Dermis microvascular lymphatic vessel endothelial cell (primary cell): ENCODE data around the gene GPR68. TPM values are rescaled to one million over a fixed set of nuclear protein-coding genes. Genes with fewer than 3 reads are reported as not detected.
"Not testable (repeated sequence)": the region's sequence is repeated elsewhere in the genome, so short reads cannot be mapped to it uniquely, and the experiment has no call there.

Experiments used
- DNase-seq, 2 donors: peaks; one replicate each; pipeline versions ENCODE4 v3.0.0 to v3.0.0-alpha.2; 2010; ENCODE audit warnings: low read depth in 2 of 2
- total RNA-seq: library from RNA; depleted of rRNA; stranded (reverse); fragments of >200 nt; gene quantifications from 2 replicates; pipeline ENCODE4 v1.2.1, GENCODE V29; 2014

The GPR68 gene
- total RNA-seq, 1 donor from 2014 or later: 0.90 TPM

DNA sequence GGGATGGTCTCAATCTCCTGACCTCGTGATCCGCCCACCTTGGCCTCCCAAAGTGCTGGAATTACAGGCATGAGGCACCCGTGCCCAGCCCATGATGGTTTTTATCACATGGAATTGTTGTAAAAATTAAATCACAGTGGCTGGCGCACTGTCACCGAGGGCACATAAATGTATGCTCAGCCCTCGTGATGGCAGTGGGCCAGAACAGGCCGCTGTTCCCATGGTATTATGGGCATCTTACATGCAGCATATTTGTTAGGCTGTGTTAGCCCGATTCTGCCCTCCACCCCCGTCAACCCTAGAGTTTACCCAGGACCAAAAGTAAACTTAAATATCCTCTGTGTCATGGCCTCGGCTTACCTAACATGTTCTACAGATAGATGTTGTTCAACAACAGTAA, 48.6 kb downstream of the GPR68 start:
- no peak for DNase-seq

DNA sequence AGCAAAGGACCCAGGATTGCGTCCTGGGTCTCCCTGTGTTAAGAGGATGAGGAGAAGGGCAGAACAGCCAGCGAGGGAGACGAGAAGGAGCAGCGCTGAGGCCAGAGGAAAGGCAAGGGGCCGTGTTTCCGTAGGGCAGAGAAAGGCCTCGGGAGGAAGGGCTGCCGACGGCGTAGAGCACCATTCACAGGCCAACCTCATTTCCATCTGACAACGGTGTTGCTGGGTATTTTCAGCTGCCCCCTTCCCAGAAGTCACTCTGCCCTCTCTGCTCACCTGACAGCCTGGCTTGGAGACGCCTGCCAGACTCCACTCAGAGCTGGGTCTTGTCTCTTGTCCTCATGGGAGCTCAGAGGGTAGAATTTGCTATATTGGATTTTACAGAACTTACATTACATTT, 51.4 kb downstream of the GPR68 start:
- no peak for DNase-seq

DNA sequence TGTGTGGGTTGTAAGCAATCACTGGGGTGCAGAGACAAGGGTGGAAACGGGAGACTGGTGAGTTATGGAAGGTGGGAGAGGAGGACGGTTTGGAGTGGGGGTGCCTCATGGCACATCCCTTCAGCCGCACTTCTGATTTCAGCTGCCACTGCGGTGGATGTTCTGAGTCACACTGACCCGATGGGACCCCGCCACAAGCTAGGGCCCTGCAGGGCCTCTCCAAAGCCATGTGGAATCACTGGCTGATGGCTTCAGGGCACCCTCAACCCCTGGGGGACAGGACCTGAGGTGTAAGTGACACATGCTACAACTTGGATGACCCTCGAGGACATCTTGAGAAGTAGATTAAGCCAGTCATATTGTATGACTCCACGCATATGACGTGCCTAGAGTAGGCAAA, 53.7 kb downstream of the GPR68 start:
- no peak for DNase-seq

DNA sequence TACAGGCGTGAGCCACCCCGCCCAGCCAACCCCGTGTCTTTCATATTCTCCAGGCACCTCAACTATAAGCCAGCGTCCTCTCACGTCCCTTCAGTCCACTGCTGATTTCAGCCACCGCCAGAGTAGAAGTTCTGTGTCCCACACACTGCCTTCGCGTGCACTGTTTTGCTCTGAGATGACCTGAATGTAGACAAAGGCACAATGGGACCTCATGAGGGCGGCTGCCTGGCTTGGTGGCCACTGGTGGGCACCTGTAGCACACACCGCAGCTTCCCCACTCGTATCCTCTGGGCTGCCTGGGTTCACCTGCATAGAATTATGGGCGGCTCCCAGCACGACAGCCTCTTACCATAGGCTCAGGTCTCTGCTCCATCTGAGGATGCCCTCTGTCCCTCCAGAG, 57.2 kb downstream of the GPR68 start:
- no peak for DNase-seq

DNA sequence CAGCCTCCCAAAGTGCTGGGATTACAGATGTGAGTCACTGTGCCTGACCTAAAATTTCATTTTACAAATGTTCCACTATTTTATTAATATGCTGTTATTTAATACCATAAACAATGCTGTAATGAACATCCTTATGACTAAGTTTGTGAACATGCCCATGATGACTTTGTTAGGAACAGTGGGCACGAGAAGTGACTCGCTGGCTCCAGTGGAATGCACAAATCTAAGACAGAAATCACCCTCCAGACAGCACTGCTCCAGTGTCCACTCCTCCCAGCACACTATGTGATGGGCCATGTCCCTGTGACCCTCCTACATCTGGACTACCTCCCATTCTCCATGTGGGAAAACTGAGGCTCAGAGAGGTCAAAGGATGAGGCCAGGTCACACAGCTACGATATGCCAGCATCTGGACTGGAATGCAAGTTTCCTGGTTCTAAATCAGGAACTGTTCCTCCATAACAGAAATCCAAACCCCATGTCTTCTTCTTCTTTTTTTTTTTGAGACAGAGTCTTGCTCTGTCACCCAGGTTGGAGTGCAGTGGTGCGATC, 57.9 kb downstream of the GPR68 start:
- DNase-seq: no peak

DNA sequence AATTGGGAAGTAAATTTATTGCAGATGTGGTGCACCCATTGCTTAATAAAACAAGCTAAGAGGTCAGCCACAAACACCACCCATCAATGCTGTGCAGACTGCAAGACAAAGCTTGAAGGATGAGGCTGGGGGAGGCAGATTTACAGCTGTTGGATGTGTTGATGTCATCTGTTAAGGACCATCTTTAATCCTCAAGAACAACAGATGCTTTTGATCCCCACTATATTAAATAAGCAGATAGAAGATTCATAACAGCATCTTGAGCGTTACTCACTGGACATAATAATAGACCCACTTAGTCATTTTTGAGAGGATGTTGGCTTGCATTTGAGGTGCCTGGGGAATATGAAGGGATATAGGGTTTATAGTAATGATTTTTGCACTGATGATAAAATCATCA, 58.8 kb downstream of the GPR68 start:
- DNase-seq: no peak

DNA sequence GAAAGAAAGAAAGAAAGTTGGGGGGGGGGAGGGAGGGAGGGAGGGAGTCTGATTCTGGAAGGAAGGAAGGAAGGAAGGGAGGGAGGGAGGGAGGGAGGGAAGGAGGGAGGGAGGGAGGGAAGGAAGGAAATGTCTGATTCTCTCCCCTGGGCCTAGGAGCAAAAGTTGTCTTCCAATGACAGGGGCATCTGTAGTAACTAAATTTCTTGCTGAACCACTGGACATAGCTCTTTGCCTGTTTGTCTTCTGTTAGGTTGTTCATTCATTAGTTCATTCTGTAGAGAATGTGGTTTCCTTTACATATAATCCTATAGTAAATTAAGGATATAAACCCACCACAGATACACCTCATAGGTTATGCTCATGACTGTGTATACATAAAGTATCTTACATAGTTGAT, 59.9 kb downstream of the GPR68 start:
- no peak for DNase-seq

DNA sequence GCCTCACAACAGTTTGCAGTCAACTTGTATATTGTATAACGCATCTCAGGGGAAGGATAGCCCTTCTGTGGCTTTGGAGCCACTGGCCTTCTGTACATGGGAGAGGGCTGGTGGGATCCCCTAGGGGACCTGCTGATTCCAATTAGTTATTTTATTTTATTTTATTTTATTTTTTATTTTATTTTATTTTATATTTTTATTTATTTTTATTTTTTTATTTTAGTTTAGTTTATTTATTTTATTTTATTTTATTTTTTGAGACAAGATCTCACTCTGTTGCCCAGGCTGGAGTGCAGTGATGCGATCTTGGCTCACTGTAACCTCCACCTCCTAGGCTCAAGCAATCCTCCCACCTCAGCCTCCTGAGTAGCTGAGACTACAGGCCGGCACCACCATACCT, 61.8 kb downstream of the GPR68 start:
- DNase-seq: not testable (repeated sequence)

Other genes with a start within 250 kb of the GPR68 start
- gene RPS6KA5, start 184.1 kb downstream of the GPR68 start, total RNA-seq: 1.2 and 2.8 TPM in 2 replicates
- gene DGLUCY, start 130.6 kb downstream of the GPR68 start, total RNA-seq: 33.9 and 47.2 TPM in 2 replicates
- gene CCDC88C, start 173.1 kb upstream of the GPR68 start, total RNA-seq: 12.8 and 14.2 TPM in 2 replicates